Activated gamma-delta T cell (primary cell): ENCODE measurements around the gene GPN3.
"Not testable (repeated sequence)": the region's sequence is repeated elsewhere in the genome, so short reads cannot be mapped to it uniquely, and the experiment has no call there.

ENCODE experiments used
- DNase-seq: peaks from one replicate; lab custom pipeline; 2025; lab: John Stamatoyannopoulos, UW

Gene GPN3

DNA sequence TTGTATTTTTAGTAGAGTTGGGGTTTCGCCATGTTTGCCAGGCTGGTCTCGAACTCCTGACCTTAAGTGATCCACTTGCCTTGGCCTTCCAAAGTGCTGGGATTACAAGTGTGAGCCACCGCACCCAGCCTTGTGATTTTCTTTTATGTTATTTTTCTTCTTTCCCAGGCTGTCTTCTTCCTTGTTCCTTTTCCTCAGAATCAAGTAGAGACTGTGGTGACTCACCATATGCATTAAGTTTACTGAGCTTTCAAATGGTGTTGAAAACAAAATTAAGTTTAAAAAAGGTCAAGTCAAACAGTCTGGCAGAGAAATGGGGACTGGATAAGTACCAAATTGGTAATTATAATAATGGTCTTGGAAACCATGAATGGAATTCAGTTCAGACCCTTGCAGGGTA, 23.6 kb downstream of the GPN3 start:
- no peak for DNase-seq

DNA sequence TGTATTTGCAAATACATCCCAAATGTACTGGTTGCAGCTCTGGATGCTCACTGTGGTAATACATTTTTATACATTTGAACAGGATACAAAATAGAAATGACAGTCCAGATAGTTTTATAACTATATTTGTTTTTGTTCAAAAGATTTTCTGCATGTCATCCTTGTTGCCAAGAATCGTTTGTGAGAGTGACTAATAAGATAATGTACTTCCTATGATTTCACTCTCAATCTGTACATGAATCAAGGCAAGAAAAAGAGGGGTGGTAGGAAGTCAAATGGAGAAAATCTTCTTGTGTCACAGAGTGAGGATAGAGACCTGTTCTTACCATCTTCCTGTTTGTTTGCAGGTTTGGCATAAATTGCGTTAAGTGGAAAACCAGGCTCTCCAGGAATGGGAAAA, 31.8 kb downstream of the GPN3 start:
- no peak for DNase-seq

GRCh38 chr12:110431957-110432587, 36.0 kb downstream of the GPN3 start:
- no peak for DNase-seq

DNA sequence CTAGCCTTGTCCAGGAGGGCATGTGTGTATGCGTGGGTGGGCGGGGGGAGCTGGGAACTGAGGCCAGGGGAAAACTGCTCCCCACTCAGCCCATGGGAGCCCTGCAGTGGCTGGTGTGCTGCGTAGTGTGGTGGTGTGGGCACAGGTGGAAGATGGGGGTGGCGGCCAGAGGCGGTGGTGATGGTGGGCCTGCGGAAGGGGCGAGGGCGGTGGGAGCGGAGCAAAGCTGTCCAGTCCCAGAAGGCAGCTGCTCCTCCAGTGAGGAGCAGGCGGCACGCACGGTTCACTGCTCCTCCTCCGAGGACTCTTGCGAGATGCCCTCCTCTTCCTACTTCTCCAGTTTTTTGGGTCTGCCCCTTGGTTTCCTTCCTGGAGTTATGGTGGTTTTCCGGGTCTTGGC, 38.4 kb downstream of the GPN3 start:
- not testable (repeated sequence) for DNase-seq

GRCh38 chr12:110426406-110426805, 41.7 kb downstream of the GPN3 start:
- no peak for DNase-seq

DNA sequence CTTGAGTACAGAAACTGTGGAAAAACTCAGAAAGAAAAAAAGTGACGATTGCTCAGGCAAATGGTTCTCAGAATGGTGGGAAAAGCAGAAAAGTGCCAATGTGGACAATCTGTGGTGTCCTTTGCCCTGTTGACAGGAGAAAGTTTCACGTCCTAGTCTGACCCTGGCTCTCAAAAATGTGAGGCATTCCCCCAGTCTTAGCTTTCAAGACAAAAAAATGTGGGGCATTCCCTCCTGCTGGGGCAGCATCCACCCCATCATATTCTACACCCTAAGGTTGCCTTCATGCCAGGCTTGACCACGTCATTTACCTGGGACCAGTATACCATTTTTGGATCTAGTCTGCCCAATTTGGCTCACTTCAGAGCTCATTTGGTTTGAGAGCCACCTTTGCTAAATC, 43.8 kb downstream of the GPN3 start:
- DNase-seq: no peak

- no peak for DNase-seq
Observed at GRCh38 chr12:110421701-110422100, 46.4 kb downstream of the GPN3 start.

DNA sequence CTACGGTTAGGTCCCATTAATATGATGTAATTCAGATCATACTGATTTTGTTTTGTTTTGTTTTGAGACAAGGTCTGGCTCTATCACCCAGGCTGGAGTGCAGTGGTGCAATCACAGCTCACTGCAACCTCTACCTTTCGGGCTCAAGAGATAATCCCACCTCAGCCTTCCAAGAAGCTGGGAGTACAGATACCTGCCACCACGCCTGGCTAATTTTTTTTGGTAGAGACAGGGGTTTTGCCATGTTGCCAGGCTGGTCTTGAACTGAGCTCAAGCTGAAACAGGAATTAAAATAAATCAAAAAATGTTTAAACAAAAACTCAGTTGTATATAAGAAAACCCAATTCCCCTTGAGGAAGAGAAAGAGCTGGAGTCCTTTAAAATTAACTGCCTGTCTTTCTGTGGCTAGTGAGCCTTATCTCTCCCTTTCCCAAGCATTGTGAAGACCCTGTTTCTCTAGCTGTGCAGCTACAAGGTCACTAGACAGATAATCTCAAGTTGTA, 46.8 kb downstream of the GPN3 start:
- no peak for DNase-seq

- not testable (repeated sequence) for DNase-seq
Observed at GRCh38 chr12:110420644-110421043, 47.4 kb downstream of the GPN3 start.

DNA sequence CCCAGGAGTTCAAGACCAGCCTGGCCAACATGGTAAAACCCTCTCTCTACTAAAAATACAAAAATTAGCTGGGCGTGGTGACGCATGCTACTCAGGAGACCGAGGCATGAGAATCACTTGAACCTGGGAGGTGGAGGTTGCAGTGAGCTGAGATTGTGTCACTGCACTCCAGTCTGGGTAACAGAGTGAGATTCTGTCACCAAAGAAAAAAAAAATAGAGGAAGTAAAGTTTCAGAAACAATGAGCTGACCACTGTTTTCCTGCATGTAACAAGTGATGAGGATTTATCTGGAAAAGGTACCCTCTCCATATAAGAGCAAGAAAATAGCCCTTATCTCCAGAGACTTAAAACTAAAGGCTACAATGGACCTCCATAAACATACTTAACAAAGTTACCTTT, 50.9 kb downstream of the GPN3 start:
- not testable (repeated sequence) for DNase-seq

DNA sequence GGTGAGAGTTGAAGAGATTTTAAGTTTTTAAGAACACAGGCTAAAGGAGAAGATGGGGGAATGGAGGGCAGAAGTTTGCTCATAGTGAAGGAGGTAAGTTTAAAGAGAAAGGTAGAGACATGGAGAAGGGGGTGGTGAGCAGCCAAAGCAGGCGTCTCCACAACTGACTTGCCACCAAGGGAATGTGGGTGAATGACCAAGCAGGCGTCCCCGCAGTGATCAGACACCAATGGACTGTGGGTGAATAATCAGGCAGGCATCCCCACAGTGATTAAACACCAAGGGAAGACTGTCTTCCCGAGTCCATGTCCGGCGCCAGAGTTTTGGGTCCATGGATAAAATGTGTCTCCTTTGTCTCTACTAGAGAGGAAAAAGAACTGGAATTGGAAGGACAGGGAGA, 58.0 kb downstream of the GPN3 start:
- DNase-seq: not testable (repeated sequence)

- DNase-seq: not testable (repeated sequence)
Observed at GRCh38 chr12:110405126-110405662, 62.9 kb downstream of the GPN3 start.

DNA sequence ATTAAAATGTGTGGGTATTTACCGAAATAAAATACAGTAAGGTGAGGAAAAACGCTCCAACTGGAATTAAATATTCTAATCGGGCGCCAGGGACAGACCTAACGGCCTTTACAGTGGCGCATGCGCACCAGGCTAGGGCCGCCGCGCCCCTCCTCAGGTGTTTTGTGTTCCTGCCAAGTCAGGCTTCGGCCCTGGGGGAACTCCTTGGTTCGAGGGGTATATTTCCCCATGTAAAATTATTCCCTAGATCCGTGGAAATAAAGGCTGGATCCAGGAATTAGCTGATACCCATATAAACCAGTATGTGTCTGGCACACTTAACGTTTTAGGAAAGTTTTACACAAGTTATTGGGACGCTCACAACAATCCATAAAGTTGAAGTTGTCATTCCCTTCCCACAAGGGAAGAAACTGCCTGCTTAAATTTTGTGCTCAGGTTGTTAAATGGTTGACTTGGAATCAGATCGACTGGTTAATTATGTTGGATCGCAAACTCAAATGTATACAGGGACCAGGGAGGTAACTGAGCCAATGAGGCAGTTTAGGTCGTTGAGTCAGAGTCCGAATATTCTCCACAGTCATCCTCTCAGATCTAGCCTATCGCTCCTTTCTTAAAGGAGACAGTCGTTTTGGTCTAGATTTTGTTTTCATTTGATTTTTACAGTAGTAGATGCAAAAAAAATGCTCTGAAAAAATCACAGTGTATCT, 63.9 kb downstream of the GPN3 start:
- peak; percentile 51 for DNase-seq

DNA sequence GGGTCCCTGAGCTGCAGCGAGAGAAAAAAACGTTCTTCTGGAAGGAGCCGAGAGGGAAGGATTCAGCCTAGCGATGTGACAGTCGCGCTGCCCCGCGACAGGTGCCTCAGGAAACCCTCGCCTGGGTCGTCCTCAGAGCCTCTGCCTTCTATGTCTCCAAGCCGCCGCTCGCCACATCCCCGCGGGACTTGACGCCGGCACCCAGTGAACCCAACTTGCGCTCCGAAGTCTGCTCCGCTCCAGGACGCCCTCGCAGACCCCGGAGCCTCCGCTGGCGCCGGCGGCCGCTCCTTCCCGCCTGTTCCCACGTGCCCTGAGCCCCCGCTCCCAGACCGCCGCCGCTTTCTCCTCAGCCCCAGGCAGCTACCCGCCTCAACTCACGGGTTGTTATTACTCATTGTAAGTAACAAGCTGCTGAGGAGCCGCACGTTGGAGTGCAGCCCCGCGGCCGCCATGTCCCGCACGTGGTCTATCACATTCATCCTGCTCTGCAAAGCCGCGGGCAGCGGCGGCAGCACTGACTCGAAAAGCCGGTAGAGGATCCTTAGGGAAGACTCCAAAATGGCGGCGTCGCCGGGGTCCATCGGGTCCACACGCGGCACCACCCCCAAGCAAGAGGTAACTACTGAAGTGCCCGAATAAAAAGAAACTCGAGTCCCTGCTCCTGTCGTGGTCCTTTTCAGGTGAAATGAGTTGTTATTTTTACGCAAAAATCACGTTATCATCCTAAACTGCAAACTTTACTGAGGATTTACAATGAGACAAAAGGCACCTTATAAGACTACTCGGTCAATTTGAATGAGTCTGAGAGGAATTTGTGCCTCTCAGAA, 64.7 kb downstream of the GPN3 start, which contains the start of gene ANAPC7:
Gene ANAPC7 (minus strand): TSS at position 563 of the 830 bp plus-strand sequence. CDS start 81 bp downstream, at position 482.
- DNase-seq: peak; percentile 71
